Endodermal cell (in vitro differentiated cells): Measurements from ENCODE around the gene NLRP12. TPM values are rescaled to one million over a fixed set of nuclear protein-coding genes. Genes with fewer than 3 reads are reported as not detected.
A peak's percentile ranks its signal among the peaks of the same experiment; 100 is the strongest.

ENCODE experiments used
- DNase-seq: peaks from one replicate; pipeline ENCODE4 v3.0.0-alpha.2; 2017
- H3K27ac ChIP-seq: 2 replicates; pipeline ENCODE4 v1.5.1; 2013; ENCODE audit warnings: mild to moderate bottlenecking, low read depth, low read length, moderate library complexity
- H3K27me3 ChIP-seq: 2 replicates; pipeline ENCODE4 v1.6.1; 2013; ENCODE audit warnings: mild to moderate bottlenecking, low read length, moderate library complexity; ENCODE audit not compliant: insufficient read depth, control insufficient read depth, poor library complexity, severe bottlenecking
- H3K36me3 ChIP-seq: 2 replicates; pipeline ENCODE4 v1.7.0; 2013; ENCODE audit warnings: mild to moderate bottlenecking, low read length, moderate library complexity; ENCODE audit not compliant: control insufficient read depth, insufficient read depth
- H3K4me1 ChIP-seq: one replicate; pipeline ENCODE4 v1.7.0; 2013; ENCODE audit warnings: low read length; ENCODE audit not compliant: control insufficient read depth, insufficient read depth
- H3K4me3 ChIP-seq: 2 replicates; pipeline ENCODE4 v1.5.1; 2013; ENCODE audit warnings: mild to moderate bottlenecking, low read length, moderate library complexity
- H3K9ac ChIP-seq: 2 replicates; pipeline ENCODE4 v1.6.1; 2013; ENCODE audit warnings: mild to moderate bottlenecking, low read length, moderate library complexity; ENCODE audit not compliant: poor library complexity, severe bottlenecking; ENCODE audit errors: extremely low read depth
- H3K9me3 ChIP-seq: 2 replicates; pipeline ENCODE4 v1.6.1; 2013; ENCODE audit warnings: mild to moderate bottlenecking, low read length, moderate library complexity; ENCODE audit not compliant: control insufficient read depth
- H3K27ac Mint-ChIP-seq: 2 replicates; pipeline ENCODE4 v1.8.0; 2020; ENCODE audit warnings: mixed read lengths
- H3K27me3 Mint-ChIP-seq: 2 replicates; pipeline ENCODE4 v1.8.0; 2021; ENCODE audit warnings: mild to moderate bottlenecking, mixed read lengths; ENCODE audit not compliant: insufficient read depth
- H3K36me3 Mint-ChIP-seq: 2 replicates; pipeline ENCODE4 v1.8.0; 2020; ENCODE audit warnings: low read depth, mixed read lengths
- H3K4me1 Mint-ChIP-seq: 2 replicates; pipeline ENCODE4 v1.8.0; 2020; ENCODE audit warnings: mixed read lengths
- H3K4me3 Mint-ChIP-seq: 2 replicates; pipeline ENCODE4 v1.8.0; 2020; ENCODE audit warnings: mild to moderate bottlenecking, moderate library complexity, mixed read lengths
- H3K9me3 Mint-ChIP-seq: 2 replicates; pipeline ENCODE4 v1.8.0; 2020; ENCODE audit warnings: mild to moderate bottlenecking, mixed read lengths
- WGBS, 2 experiments: methylation state at CpG; one replicate each; pipeline versions ENCODE4 v1.1.5 to v1.1.7; 2013; ENCODE audit warnings: missing lambda C conversion rate in 2 of 2, mixed read lengths in 1 of 2; ENCODE audit not compliant: insufficient coverage in 1 of 2, insufficient read length in 1 of 2; 5-methylcytosine and 5-hydroxymethylcytosine counted together
- total RNA-seq, 2 donors: library from RNA; stranded (reverse); fragmentation: NEBNext Ultra II Directional in 1 of 2; extraction: Animal tissue kit (Norgen Biotek cat#: 25700) in 1 of 2; gene quantifications; 2 replicates in 1 of 2; 3 replicates in 1 of 2; pipeline ENCODE4 v1.2.1, GENCODE V29; 2021
- TF ChIP-seq, protein P1 (sequence below): fragments of 200-600 bp; sonication (generic); conservative IDR thresholded peaks from 2 replicates; pipeline ENCODE4 v1.5.0; 2021; ENCODE audit warnings: antibody characterized with exemption, mild to moderate bottlenecking

Gene NLRP12
- total RNA-seq, 2 donors from 2014 or later = 0.20 to 2.6 TPM

DNA sequence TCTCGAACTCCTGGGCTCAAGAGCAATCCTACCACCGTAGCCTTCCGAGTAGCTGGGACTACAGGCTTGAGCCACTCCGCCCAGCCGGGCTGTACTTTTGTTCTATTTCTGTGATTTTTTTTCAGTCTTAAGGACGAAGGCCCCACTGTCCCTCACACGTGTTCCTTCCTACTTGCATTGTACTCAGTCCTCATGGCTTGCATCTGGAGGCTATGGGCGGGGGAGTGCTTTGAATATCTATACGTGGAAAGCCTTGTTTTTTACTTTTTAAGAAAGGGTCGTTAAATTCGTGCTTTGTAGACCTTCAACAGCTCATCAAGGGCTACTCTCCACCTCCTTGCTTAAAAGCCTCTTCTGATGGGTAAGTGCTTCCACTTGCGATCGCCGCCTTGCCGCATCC lies 36.8 kb downstream of the NLRP12 start:
- Histone ChIP-seq H3K27ac (no peak overlapping the region), H3K9me3 (no peaks in the 10 kb centered on the region)

DNA sequence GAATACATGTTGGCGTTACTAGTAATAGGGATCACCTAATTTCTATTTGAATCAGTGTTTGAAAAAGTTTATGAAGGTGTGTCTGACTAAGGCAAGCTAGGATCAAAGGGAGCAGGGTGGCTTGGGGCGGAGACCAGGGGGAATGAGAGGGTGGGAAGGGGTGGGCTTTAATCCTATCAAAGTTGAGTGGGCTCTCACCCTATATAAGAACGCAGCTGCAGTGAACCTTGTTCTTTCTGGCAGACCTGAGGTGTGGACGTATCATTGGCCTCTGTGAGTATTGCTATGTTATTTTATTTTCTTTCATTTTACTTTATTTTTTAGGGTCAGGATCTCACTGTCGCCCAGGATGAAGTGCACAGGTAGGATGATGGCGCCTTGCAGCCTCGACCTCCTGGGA lies 37.4 kb downstream of the NLRP12 start:
- Histone ChIP-seq H3K4me1 (peaks cover 5% of the 10 kb centered on the region), H3K27me3 (no peaks in the 10 kb centered on the region), H3K4me3 (peak overlapping the region; percentile 78), H3K9ac (peak overlapping the region; percentile 72), H3K9me3 (no peaks in the 10 kb centered on the region), H3K27ac (no peak overlapping the region), H3K36me3 (no peaks in the 10 kb centered on the region)
- TF ChIP-seq, protein P1, sequence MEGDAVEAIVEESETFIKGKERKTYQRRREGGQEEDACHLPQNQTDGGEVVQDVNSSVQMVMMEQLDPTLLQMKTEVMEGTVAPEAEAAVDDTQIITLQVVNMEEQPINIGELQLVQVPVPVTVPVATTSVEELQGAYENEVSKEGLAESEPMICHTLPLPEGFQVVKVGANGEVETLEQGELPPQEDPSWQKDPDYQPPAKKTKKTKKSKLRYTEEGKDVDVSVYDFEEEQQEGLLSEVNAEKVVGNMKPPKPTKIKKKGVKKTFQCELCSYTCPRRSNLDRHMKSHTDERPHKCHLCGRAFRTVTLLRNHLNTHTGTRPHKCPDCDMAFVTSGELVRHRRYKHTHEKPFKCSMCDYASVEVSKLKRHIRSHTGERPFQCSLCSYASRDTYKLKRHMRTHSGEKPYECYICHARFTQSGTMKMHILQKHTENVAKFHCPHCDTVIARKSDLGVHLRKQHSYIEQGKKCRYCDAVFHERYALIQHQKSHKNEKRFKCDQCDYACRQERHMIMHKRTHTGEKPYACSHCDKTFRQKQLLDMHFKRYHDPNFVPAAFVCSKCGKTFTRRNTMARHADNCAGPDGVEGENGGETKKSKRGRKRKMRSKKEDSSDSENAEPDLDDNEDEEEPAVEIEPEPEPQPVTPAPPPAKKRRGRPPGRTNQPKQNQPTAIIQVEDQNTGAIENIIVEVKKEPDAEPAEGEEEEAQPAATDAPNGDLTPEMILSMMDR = no peak
- Mint-ChIP-seq H3K4me1 (peaks cover 18% of the 10 kb centered on the region), H3K4me3 (peak overlapping the region; percentile 46), H3K9me3 (peaks cover 27% of the 10 kb centered on the region), H3K27ac (no peak overlapping the region), H3K36me3 (peaks cover 4% of the 10 kb centered on the region), H3K27me3 (no peaks in the 10 kb centered on the region)
- WGBS, 2 experiments = 91 to 94% methylated on average over 3 to 5 of the region's 7 CpGs
- DNase-seq = no peak

More for the DNA sequence above, 36.8 kb downstream of the NLRP12 start:
- Mint-ChIP-seq H3K27ac (no peak overlapping the region), H3K36me3 (peaks cover 4% of the 10 kb centered on the region), H3K4me1 (peaks cover 18% of the 10 kb centered on the region), H3K27me3 (no peaks in the 10 kb centered on the region), H3K9me3 (peaks cover 26% of the 10 kb centered on the region), H3K4me3 (peak overlapping the region; percentile 46)
- no peaks in the 10 kb centered on the region for H3K27me3 ChIP-seq
- H3K36me3 ChIP-seq = no peaks in the 10 kb centered on the region
- peak overlapping the region; percentile 78 for H3K4me3 ChIP-seq
- TF ChIP-seq, protein P1 = no peak
- peaks cover 5% of the 10 kb centered on the region for H3K4me1 ChIP-seq
- WGBS, 2 experiments = 87 to 89% methylated on average over 14 to 15 of the region's 15 CpGs
- no peak for DNase-seq
- H3K9ac ChIP-seq = peak overlapping the region; percentile 72

DNA sequence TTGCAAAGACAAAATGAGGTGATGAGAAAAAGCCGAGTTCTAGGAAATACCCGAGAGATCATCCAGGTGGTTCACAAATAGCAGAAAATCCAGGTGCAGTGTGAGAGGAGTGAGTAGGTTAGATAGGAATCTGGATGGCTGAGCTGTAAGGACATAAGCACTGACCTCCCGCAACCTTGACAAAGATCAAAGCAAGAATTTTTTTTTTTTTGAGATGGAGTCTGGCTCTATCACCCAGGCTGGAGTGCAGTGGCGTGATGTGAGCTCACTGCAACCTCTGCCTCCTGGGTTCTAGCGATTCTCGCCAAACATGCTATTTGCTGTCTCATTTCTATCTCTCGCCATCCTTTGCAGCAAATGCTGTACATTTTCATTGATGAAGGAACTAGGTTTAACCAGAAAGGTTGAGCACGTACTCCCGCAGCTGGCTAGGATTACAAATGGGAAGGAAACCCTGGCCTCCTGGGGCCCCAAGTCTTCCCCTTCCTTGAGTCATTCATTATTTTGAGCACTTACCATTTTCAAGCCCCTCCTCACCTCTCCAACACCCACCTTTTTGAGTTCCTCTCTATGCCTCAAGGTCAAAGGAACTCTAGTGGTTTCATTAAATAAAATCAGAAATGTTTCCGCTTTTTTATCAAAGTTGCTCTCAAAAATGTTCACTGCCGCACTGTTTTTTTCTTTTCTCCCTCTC lies 38.8 kb downstream of the NLRP12 start:
- WGBS, 2 experiments = 80 to 84% methylated on average over 11 of the region's 11 CpGs
- Mint-ChIP-seq H3K4me1 (peaks cover 13% of the 10 kb centered on the region), H3K27ac (peak overlapping the region; percentile 27), H3K4me3 (no peak overlapping the region), H3K36me3 (peaks cover 4% of the 10 kb centered on the region), H3K9me3 (peaks cover 34% of the 10 kb centered on the region), H3K27me3 (no peaks in the 10 kb centered on the region)
- H3K36me3 ChIP-seq = no peaks in the 10 kb centered on the region
- H3K27ac ChIP-seq = peak overlapping the region; percentile 2
- no peaks in the 10 kb centered on the region for H3K4me1 ChIP-seq
- DNase-seq = no peak
- H3K4me3 ChIP-seq = no peak overlapping the region
- H3K9ac ChIP-seq = no peak overlapping the region
- H3K27me3 ChIP-seq = no peaks in the 10 kb centered on the region
- TF ChIP-seq, protein P1 = no peak
- no peaks in the 10 kb centered on the region for H3K9me3 ChIP-seq
